ENCODE results near the gene TOGARAM1.

Gene TOGARAM1

DNA sequence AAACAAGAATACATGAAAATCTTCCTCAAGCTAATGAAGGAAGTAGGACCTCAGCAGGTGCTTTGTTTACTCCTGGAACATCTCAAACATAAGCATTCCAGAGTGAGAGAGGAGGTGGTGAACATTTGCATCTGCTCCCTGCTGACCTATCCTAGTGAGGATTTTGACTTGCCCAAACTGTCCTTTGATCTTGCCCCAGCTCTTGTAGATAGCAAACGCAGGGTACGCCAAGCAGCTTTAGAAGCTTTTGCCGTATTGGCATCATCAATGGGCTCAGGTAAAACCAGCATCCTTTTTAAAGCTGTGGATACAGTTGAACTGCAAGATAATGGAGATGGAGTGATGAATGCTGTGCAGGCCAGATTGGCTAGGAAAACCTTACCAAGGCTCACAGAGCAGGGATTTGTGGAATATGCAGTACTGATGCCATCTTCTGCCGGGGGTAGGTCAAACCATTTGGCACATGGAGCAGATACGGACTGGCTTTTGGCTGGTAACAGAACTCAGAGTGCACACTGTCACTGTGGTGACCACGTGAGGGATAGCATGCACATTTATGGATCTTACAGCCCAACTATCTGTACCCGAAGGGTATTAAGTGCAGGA, 1.9 kb downstream of the TOGARAM1 start:
- DNase-seq (ENCODE audit: low read depth, low spot score) = no peak

DNA sequence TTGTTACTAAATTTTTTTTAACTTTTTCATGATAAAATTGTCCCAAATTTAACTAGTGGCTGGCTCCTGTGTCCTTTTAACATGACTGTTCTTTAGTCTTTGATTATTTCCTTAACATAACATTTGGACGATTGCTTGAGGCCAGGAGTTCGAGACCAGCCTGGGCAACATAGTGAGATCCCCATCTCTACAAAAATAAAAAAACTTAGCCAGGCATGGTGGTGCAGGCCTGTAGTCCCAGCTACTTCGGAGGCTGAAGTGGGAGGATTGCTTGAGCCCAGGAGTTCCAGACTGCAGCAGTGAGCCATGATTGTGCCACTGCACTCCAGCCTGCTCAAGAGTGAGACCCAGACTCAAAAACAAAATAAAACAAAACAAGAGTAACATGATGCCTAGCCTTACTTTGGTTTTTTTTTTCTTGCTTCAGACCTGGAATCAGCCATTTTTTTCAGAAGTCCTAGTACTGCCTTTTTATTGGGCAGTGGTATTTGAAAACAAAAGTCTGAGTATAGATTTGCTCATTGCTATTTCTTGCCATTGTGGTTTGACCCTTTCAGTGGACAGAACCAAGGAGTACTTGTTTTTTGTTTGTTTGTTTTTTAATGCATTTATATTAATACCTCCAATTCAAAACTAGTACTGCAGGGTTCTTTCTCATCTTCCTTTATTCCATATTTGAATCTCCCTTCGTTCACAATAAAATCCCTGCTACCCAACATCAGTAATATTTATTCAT, 4.8 kb downstream of the TOGARAM1 start:
- no peak for DNase-seq (ENCODE audit: low read depth, low spot score)

GRCh38 chr14:44968714-44969113, 6.7 kb downstream of the TOGARAM1 start:
- no peak for DNase-seq (ENCODE audit: low read depth, low spot score)

GRCh38 chr14:44970907-44971306, 8.9 kb downstream of the TOGARAM1 start:
- DNase-seq (ENCODE audit: low read depth, low spot score) = no peak

GRCh38 chr14:44971459-44971858, 9.5 kb downstream of the TOGARAM1 start:
- no peak for DNase-seq (ENCODE audit: low read depth, low spot score)

DNA sequence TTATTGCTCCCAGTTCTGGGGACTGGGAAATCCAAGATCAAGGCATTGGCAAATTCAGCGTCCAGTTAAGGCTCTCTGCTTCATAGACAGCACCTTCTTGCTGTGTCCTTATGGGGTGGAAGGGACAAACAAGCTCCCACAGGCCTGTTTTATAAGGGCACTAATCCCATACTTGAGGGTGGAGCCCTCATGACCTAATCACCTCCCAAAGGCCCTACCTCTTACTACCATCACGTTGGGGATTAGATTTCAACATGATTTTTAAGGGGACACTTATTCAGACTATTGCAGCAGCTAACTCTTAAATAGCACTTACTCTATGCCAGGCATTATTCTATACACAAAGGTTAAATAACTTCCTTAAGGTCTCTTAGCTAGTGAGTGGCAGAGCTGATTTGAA, 17.3 kb downstream of the TOGARAM1 start:
- no peak for DNase-seq (ENCODE audit: low read depth, low spot score)

DNA sequence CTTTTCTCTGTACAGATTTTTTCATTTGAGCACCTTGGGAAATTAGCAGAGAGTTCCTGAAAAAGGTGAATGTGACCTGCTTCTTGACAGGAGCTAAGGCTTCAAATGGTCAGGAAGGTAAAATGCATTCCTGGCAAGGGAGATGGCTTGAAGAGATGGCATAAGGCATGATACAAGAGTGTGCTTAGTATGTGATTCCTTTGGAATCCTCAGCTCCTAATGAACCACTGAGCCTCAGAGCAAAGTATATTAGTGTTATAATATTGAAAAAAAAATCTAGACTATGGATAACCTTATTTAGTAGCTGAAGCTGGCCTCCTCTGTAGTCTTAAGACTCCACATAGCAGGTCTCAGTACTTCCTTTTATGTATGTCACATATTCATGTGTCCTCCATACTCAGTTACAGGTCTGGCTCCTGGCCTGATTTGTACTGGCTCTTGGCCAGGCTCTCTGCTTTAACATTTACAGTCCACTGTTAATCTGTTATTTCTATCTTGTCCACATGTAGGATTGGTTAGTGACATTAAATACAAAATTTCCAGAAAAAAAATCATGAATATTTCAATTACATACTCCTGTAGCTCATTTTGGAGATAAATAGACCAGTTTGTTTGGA, 17.9 kb downstream of the TOGARAM1 start:
- DNase-seq (ENCODE audit: low read depth, low spot score) = no peak

GRCh38 chr14:44981198-44981597, 19.2 kb downstream of the TOGARAM1 start:
- DNase-seq (ENCODE audit: low read depth, low spot score) = no peak

- DNase-seq (ENCODE audit: low read depth, low spot score) = no peak
Observed at GRCh38 chr14:44982594-44982993, 20.6 kb downstream of the TOGARAM1 start.

DNA sequence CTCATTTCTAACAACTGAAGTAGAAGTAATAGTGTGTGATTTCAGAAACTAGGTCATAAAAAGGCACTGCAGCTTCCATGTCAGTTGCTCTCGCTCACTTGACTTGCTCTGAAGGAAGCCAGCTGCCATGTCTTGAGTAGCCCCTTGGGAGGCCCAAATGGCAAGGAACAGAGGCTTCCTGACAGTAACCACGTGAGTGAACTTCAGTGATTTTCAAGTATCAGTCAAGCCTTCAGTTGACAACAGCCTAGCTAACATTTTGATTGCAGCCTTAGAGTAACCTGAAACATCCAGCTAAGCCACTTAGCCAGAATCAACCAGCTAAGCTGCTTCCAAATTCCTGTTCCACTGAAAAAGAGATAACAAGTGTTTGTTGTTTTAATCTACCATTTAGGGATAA, 26.7 kb downstream of the TOGARAM1 start:
- DNase-seq (ENCODE audit: low read depth, low spot score) = no peak

GRCh38 chr14:44989497-44990440, 27.8 kb downstream of the TOGARAM1 start:
- no peak for DNase-seq (ENCODE audit: low read depth, low spot score)

DNA sequence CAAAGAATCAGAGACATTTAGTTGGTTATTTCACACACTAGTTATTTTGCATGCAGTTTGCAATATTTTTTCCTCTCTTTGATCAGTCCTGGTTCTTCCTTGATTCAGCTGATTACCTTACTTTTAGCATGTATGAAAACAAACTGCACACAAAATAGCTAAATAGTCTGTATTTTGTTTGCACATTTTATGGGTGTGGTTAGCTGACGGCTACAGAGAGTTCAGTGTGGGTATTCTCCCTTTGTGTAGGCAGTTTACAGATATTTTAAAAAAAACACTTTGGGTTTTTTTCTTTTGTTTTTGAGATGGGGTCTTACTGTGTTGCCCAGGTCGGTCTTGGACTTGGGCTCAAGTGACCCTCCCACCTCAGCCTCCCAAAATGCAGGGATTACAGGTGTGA, 28.5 kb downstream of the TOGARAM1 start:
- no peak for DNase-seq (ENCODE audit: low read depth, low spot score)

- no peak for DNase-seq (ENCODE audit: low read depth, low spot score)
Observed at GRCh38 chr14:44995196-44995595, 33.2 kb downstream of the TOGARAM1 start.

GRCh38 chr14:44995770-44996294, 33.8 kb downstream of the TOGARAM1 start:
- no peak for DNase-seq (ENCODE audit: low read depth, low spot score)

DNA sequence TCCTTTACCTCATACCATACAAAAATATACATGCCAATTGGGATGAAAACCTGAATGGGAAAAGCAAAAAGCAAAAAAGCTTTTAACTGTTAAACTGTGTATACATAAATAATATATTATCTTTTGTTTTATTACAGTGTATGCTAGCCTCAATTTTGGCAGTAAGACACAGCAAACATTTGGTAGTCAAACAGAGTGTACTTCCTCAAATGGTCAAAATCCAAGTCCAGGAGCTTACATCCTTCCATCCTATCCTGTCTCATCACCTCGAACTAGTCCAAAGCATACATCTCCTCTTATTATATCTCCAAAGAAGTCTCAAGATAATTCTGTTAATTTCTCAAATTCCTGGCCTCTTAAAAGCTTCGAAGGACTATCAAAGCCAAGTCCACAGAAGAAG, 41.9 kb downstream of the TOGARAM1 start:
- DNase-seq (ENCODE audit: low read depth, low spot score) = no peak

DNA sequence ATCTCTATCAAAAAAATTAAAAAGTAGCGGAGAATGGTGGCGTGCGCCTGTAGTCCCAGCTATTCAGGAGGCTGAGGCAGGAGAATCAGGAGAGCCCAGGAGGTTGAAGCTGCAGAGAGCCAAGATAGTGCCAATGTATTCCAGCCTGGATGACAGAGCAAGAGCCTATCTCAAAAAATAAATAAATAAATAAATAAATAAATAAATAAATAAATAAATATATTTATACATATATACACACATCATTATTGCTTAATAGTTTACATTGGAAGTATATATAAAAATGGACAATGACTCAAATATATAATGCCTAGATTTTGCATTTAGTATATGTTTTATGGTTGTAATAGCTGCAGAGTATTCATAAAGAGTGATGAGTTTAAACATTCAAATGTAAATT, 53.1 kb downstream of the TOGARAM1 start:
- no peak for DNase-seq (ENCODE audit: low read depth, low spot score)

DNA sequence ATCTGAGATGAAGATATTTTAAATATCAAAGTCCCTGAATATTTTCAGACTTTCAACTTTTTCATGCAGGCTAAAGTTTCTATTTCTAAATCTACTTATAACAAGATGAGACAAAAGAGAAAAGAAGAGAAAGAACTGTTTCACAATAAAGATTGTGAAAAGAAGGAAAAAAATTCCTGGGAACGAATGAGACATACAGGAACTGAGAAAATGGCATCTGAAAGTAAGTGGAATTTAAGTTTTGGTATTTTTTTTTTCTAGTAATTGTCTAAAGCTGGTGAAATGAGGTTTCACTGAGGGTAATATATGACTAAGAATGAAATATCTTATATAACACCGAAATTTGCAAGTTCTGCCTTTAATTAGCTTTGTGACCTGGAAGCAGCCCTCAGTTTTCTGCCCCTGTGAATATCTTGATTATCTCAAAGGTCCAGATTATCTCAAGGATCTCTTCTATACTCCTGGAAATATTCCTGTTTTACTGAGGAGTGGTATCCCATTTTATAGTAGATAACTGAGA, 66.2 kb downstream of the TOGARAM1 start:
- DNase-seq (ENCODE audit: low read depth, low spot score) = no peak

GRCh38 chr14:45034730-45035129, 72.7 kb downstream of the TOGARAM1 start:
- DNase-seq (ENCODE audit: low read depth, low spot score) = no peak

- no peak for DNase-seq (ENCODE audit: low read depth, low spot score)
Observed at GRCh38 chr14:45038256-45038655, 76.3 kb downstream of the TOGARAM1 start.

- no peak for DNase-seq (ENCODE audit: low read depth, low spot score)
Observed at GRCh38 chr14:45038865-45039264, 76.9 kb downstream of the TOGARAM1 start.

GRCh38 chr14:45039390-45039789, 77.4 kb downstream of the TOGARAM1 start:
- DNase-seq (ENCODE audit: low read depth, low spot score) = no peak

GRCh38 chr14:45041641-45042040, 79.7 kb downstream of the TOGARAM1 start:
- no peak for DNase-seq (ENCODE audit: low read depth, low spot score)
